SK-N-SH (cell line): ENCODE results near the gene BRINP1. TPM values are rescaled to one million over a fixed set of nuclear protein-coding genes. Genes with fewer than 3 reads are reported as not detected.

Source experiments
- CTCF ChIA-PET: fragments of 300-600, 350-600 bp; formaldehyde crosslinking; extraction: SDS; loops from one replicate; lab custom pipeline; 2021; lab: Yijun Ruan, JAX
- POLR2A ChIA-PET: fragments of 350-600 bp; sonication (Branson Sonifier 250); formaldehyde crosslinking; extraction: SDS; loops from one replicate; lab custom pipeline; 2020; ENCODE audit warnings: antibody characterized with exemption, inconsistent platforms; lab: Yijun Ruan, JAX
- DNase-seq: peaks from one replicate; pipeline ENCODE4 v3.0.0; 2012
- H2AFZ ChIP-seq: fragments of 200-600 bp; sonication (generic); 2 replicates; pipeline ENCODE4 v1.8.1; 2016; ENCODE audit warnings: antibody characterized with exemption, mild to moderate bottlenecking, low read depth
- H3F3A ChIP-seq: fragments of 200-600 bp; sonication (generic); replicated peaks from 2 replicates; pipeline ENCODE3; 2016; ENCODE audit warnings: antibody characterized with exemption, mild to moderate bottlenecking; ENCODE audit not compliant: insufficient read depth
- H3K27ac ChIP-seq, 2 experiments: fragments of 200-500 bp in 1 of 2; fragments of 200-600 bp in 1 of 2; sonication (Bioruptor generic) in 1 of 2; sonication (generic), shearing (Covaris generic) in 1 of 2; 2 replicates each; pipeline versions ENCODE4 v1.5.1 to v1.6.1; 2014 to 2016; ENCODE audit warnings: low read depth in 2 of 2, inconsistent platforms in 1 of 2, low read length in 1 of 2, mild to moderate bottlenecking in 1 of 2, mixed read lengths in 1 of 2
- H3K27me3 ChIP-seq: fragments of 200-600 bp; sonication (generic), shearing (Covaris generic); 2 replicates; pipeline ENCODE4 v1.6.1; 2016; ENCODE audit warnings: mixed run types; ENCODE audit not compliant: insufficient read depth
- H3K36me3 ChIP-seq, 2 experiments: fragments of 200-500 bp in 1 of 2; fragments of 200-600 bp in 1 of 2; sonication (Bioruptor generic) in 1 of 2; sonication (generic) in 1 of 2; replicated peaks in 1 of 2; 2 replicates each; pipeline versions ENCODE3 to v1.5.1; 2014 to 2016; ENCODE audit warnings: low read length in 1 of 2, mild to moderate bottlenecking in 1 of 2; ENCODE audit not compliant: insufficient read depth in 2 of 2, control insufficient read depth in 1 of 2
- H3K4me1 ChIP-seq, 2 experiments: fragments of 200-500 bp in 1 of 2; fragments of 200-600 bp in 1 of 2; sonication (Bioruptor generic) in 1 of 2; sonication (generic), shearing (Covaris generic) in 1 of 2; 2 replicates each; pipeline versions ENCODE4 v1.5.1 to v1.6.1; 2014 to 2016; ENCODE audit warnings: low read depth in 1 of 2, low read length in 1 of 2, mixed run types in 1 of 2; ENCODE audit not compliant: insufficient read depth in 2 of 2, control insufficient read depth in 1 of 2
- H3K4me2 ChIP-seq: fragments of 200-600 bp; sonication (generic), shearing (Covaris generic); 2 replicates; pipeline ENCODE4 v1.6.1; 2017; ENCODE audit warnings: mixed run types
- H3K4me3 ChIP-seq, 2 experiments: fragments of 200-500 bp in 1 of 2; fragments of 200-600 bp in 1 of 2; sonication (Bioruptor generic) in 1 of 2; sonication (generic), shearing (Covaris generic) in 1 of 2; 2 replicates each; pipeline versions ENCODE4 v1.5.1 to v1.8.1; 2014 to 2016; ENCODE audit warnings: low read depth in 2 of 2, inconsistent platforms in 1 of 2, low read length in 1 of 2, mild to moderate bottlenecking in 1 of 2, mixed read lengths in 1 of 2, moderate library complexity in 1 of 2
- H3K79me2 ChIP-seq: fragments of 200-600 bp; sonication (generic); 2 replicates; pipeline ENCODE4 v1.8.1; 2017; ENCODE audit warnings: mild to moderate bottlenecking; ENCODE audit not compliant: insufficient read depth
- H3K9ac ChIP-seq: fragments of 200-600 bp; sonication (generic); 2 replicates; pipeline ENCODE4 v1.6.1; 2017; ENCODE audit warnings: mixed run types
- H3K9me2 ChIP-seq: fragments of 200-600 bp; sonication (generic); 2 replicates; pipeline ENCODE4 v1.6.1; 2017; ENCODE audit warnings: mixed run types
- H3K9me3 ChIP-seq: fragments of 200-600 bp; sonication (generic); 2 replicates; pipeline ENCODE4 v1.6.1; 2017; ENCODE audit warnings: mixed run types, mild to moderate bottlenecking, moderate library complexity
- H4K20me1 ChIP-seq: fragments of 200-600 bp; sonication (generic); 2 replicates; pipeline ENCODE4 v1.6.1; 2017; ENCODE audit warnings: mild to moderate bottlenecking, mixed run types; ENCODE audit not compliant: insufficient read depth
- ELF1 ChIP-seq: IDR thresholded peaks from 2 replicates; pipeline ENCODE4 v1.4.0; 2012
- FOSL2 ChIP-seq: IDR thresholded peaks from 2 replicates; pipeline ENCODE4 v1.4.0; 2012; ENCODE audit warnings: low read depth, mild to moderate bottlenecking, moderate library complexity, borderline replicate concordance
- FOXM1 ChIP-seq: IDR thresholded peaks from 2 replicates; pipeline ENCODE4 v1.4.0; 2012; ENCODE audit warnings: low read depth, mild to moderate bottlenecking
- IRF3 ChIP-seq: fragments of 150-350 bp; IDR thresholded peaks from 2 replicates; pipeline ENCODE4 v1.6.1; 2016; ENCODE audit warnings: mild to moderate bottlenecking, low read depth, low read length
- JUND ChIP-seq: IDR thresholded peaks from 2 replicates; pipeline ENCODE4 v1.4.0; 2012
- MAX ChIP-seq: IDR thresholded peaks from 2 replicates; pipeline ENCODE4 v1.4.0; 2012; ENCODE audit warnings: low read depth
- NFIC ChIP-seq: IDR thresholded peaks from 2 replicates; pipeline ENCODE4 v1.4.0; 2012; ENCODE audit warnings: borderline replicate concordance
- PBX3 ChIP-seq: IDR thresholded peaks from 2 replicates; pipeline ENCODE4; 2012
- REST ChIP-seq: IDR thresholded peaks from 2 replicates; pipeline ENCODE4 v1.6.1; 2012; ENCODE audit warnings: mild to moderate bottlenecking, low read depth, low read length, moderate library complexity
- RFX5 ChIP-seq: IDR thresholded peaks from 2 replicates; pipeline ENCODE4 v1.6.1; 2012; ENCODE audit warnings: mild to moderate bottlenecking, improper control_type of control experiment, low read length
- RXRA ChIP-seq: IDR thresholded peaks from 2 replicates; pipeline ENCODE4 v1.4.0; 2012; ENCODE audit warnings: low read depth, mild to moderate bottlenecking, borderline replicate concordance
- TAF1 ChIP-seq: IDR thresholded peaks from 2 replicates; pipeline ENCODE4 v1.6.1; 2012; ENCODE audit warnings: low read depth, mild to moderate bottlenecking, low read length, moderate library complexity, borderline replicate concordance
- USF1 ChIP-seq: IDR thresholded peaks from 2 replicates; pipeline ENCODE4 v1.4.0; 2012; ENCODE audit warnings: low read depth, borderline replicate concordance
- YY1 ChIP-seq: IDR thresholded peaks from 2 replicates; pipeline ENCODE4 v1.4.0; 2012; ENCODE audit warnings: low read depth, mild to moderate bottlenecking
- WGBS: methylation state at CpG from one replicate; pipeline ENCODE4 v1.1.6; 2017; ENCODE audit warnings: low lambda C conversion rate; 5-methylcytosine and 5-hydroxymethylcytosine counted together
- polyA plus RNA-seq, 3 experiments: library from polyadenylated mRNA; depleted of rRNA; stranded (reverse); fragments of >200 nt; gene quantifications; 2 replicates each; pipeline ENCODE4 v1.2.3, GENCODE V29; 2012

BRINP1 gene
- polyA plus RNA-seq, 1 of the 3 experiments (the other 2 are of a cell fraction), result 0.41 TPM

- H3K4me1 ChIP-seq, result no peaks in the 10 kb centered on the region; a peak in 1 of 4 replicates
- ChIA-PET POLR2A (no interaction called here), CTCF (no interaction called here)
- H3F3A ChIP-seq, result no peaks in the 10 kb centered on the region
- no peak overlapping the region for H2AFZ ChIP-seq
- no peaks in the 10 kb centered on the region for H3K36me3 ChIP-seq
- no peaks in the 10 kb centered on the region for H3K9me3 ChIP-seq
- no peaks in the 10 kb centered on the region for H3K27me3 ChIP-seq
- H4K20me1 ChIP-seq, result no peaks in the 10 kb centered on the region
- no peak overlapping the region for H3K9ac ChIP-seq
- no peak for DNase-seq
- WGBS, result 21% methylated on average over 1 of the region's 1 CpG
- H3K27ac ChIP-seq, result no peak overlapping the region
- H3K4me3 ChIP-seq, result no peak overlapping the region
- no peaks in the 10 kb centered on the region for H3K9me2 ChIP-seq
- no peaks in the 10 kb centered on the region for H3K79me2 ChIP-seq
- TF ChIP-seq RFX5 (no peak), PBX3 (no peak), JUND (no peak), MAX (no peak), YY1 (no peak), TAF1 (no peak), REST (no peak), ELF1 (no peak), FOSL2 (no peak), NFIC (no peak), RXRA (no peak), USF1 (no peak), IRF3 (no peak), FOXM1 (no peak)
- no peak overlapping the region for H3K4me2 ChIP-seq
Observed at GRCh38 chr9:119121899-119122298, 247.3 kb downstream of the BRINP1 start.
